ENCODE measurements around the gene AXIN1. TPM values are rescaled to one million over a fixed set of nuclear protein-coding genes. Genes with fewer than 3 reads are reported as not detected.

AXIN1 gene
- total RNA-seq, 1 experiment from 2014 or later = 42.0 TPM

GRCh38 chr16:324201-324450 is 28.4 kb downstream of the AXIN1 start:
- BruUV-seq (replicated peaks) = no TSS peak
- no peak for DNase-seq
- Histone ChIP-seq H4K20me1 (ENCODE audit: insufficient read depth) (peaks cover 62% of the 10 kb centered on the region), H3K27me3 (ENCODE audit: insufficient read depth, low read depth) (no peaks in the 10 kb centered on the region), H3F3A (ENCODE audit: insufficient read depth, low read depth) (peaks cover 37% of the 10 kb centered on the region), H3K4me2 (no peak overlapping the region), H2AFZ (no peak overlapping the region), H3K4me3 (no peak overlapping the region), H3K9me2 (ENCODE audit: insufficient read depth) (no peaks in the 10 kb centered on the region), H3K79me2 (ENCODE audit: low read depth) (peaks cover 64% of the 10 kb centered on the region), H3K27ac (no peak overlapping the region), H3K36me3 (ENCODE audit: low read depth) (no peaks in the 10 kb centered on the region), H3K9me3 (ENCODE audit: insufficient read depth, low read depth) (no peaks in the 10 kb centered on the region), H3K4me1 (replicated peaks; ENCODE audit: insufficient read depth) (peaks cover 25% of the 10 kb centered on the region)
- CTCF ChIA-PET = no interaction called here
- TF ChIP-seq EZH2 (IDR thresholded peaks at IDR 0.05; ENCODE audit: low read depth) (no peak), CTCF (conservative IDR thresholded peaks at IDR 0.05) (no peak)
- POLR2A ChIA-PET (ENCODE audit: unreplicated experiment) = no interaction called here
- intact Hi-C loops (cut with micrococcal nuclease; ENCODE audit: unreplicated experiment) = no loop called here

DNA sequence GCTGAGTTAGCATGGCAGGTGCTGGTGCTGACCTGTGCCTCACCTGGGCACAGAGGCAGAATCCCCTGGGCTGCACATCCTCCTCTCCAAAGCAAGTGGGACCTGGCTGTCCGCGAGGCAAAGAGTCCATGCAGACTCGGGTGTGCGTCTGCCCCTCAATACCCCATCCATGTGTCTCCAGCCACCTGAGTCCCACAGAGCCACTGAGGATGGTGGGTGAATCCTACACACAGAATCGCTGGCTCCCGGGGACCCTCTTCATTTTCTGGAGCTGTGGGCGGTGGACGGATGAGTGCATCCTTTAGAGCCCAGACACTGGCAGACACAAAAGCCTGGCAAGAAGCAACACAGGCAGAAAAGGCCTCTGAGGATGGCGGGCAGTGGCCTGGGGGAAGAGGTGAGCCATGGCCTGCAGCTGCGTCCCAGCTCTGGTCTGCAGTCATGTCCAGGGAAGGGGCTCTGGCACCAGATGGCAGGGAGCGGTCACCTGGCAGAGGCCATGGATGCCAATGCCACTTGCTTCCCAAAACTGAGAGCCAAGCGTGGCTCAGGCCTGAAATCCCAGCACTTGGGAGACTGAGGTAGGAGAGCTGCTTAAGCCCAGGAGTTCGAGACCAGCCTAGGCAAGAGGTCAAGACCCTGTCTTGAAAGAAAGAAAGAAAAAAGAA is 29.9 kb downstream of the AXIN1 start:
- Histone ChIP-seq H3K4me3 (no peak overlapping the region), H4K20me1 (ENCODE audit: insufficient read depth) (peaks cover 62% of the 10 kb centered on the region), H3K4me2 (no peak overlapping the region), H3K9me2 (ENCODE audit: insufficient read depth) (no peaks in the 10 kb centered on the region), H3K36me3 (ENCODE audit: low read depth) (no peaks in the 10 kb centered on the region), H2AFZ (no peak overlapping the region), H3F3A (ENCODE audit: insufficient read depth, low read depth) (peaks cover 27% of the 10 kb centered on the region; the same call in 1 of the 2 replicates), H3K9me3 (ENCODE audit: insufficient read depth, low read depth) (no peaks in the 10 kb centered on the region), H3K79me2 (ENCODE audit: low read depth) (peaks cover 62% of the 10 kb centered on the region), H3K27ac (no peak overlapping the region), H3K27me3 (ENCODE audit: insufficient read depth, low read depth) (no peaks in the 10 kb centered on the region), H3K4me1 (replicated peaks; ENCODE audit: insufficient read depth) (peaks cover 9% of the 10 kb centered on the region)
- no peak for DNase-seq
- no peak for TF ChIP-seq CTCF (conservative IDR thresholded peaks at IDR 0.05)
- no peak for TF ChIP-seq EZH2 (IDR thresholded peaks at IDR 0.05; ENCODE audit: low read depth)
- ChIA-PET CTCF (interaction anchor here (0.6 kb wide), 1 partner anchor 226 kb away, joined by 4 read pairs; no protein-coding TSS in a partner anchor), POLR2A (ENCODE audit: unreplicated experiment) (no interaction called here)
- intact Hi-C loops (cut with micrococcal nuclease; ENCODE audit: unreplicated experiment) = no loop called here
- no TSS peak for BruUV-seq (replicated peaks)

DNA sequence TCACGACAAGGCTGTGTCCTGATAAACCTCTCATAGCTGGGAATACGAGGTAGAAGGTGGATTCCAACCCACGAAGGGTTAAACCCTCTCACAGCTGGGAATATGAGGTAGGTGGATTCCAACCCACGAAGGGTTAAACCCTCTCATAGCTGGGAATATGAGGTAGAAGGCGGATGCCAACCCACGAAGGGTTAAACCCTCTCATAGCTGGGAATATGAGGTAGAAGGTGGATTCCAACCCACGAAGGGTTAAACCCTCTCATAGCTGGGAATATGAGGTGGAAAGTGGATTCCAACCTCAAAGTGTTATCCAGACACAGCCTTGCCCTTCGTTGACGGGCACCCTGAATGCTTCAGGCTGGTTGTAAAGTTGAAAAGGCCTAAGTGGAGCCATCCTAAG is 31.0 kb downstream of the AXIN1 start:
- no peaks in the 10 kb centered on the region for H3K27me3 ChIP-seq (ENCODE audit: insufficient read depth, low read depth)
- no peaks in the 10 kb centered on the region for H3K9me2 ChIP-seq (ENCODE audit: insufficient read depth)
- no peak overlapping the region for H3K4me3 ChIP-seq
- TF ChIP-seq CTCF (conservative IDR thresholded peaks at IDR 0.05) (no peak), EZH2 (IDR thresholded peaks at IDR 0.05; ENCODE audit: low read depth) (no peak)
- H4K20me1 ChIP-seq (ENCODE audit: insufficient read depth) = peaks cover 66% of the 10 kb centered on the region
- H3K27ac ChIP-seq = no peak overlapping the region
- POLR2A ChIA-PET (ENCODE audit: unreplicated experiment) = no interaction called here
- H3K4me2 ChIP-seq = no peak overlapping the region
- no peak overlapping the region for H2AFZ ChIP-seq
- no peak for DNase-seq
- intact Hi-C loops (cut with micrococcal nuclease; ENCODE audit: unreplicated experiment) = no loop called here
- no TSS peak for BruUV-seq (replicated peaks)
- H3K79me2 ChIP-seq (ENCODE audit: low read depth) = peaks cover 71% of the 10 kb centered on the region
- no peaks in the 10 kb centered on the region for H3K36me3 ChIP-seq (ENCODE audit: low read depth)
- CTCF ChIA-PET = no interaction called here
- H3F3A ChIP-seq (ENCODE audit: insufficient read depth, low read depth) = peaks cover 22% of the 10 kb centered on the region; the same call in 1 of the 2 replicates
- H3K9me3 ChIP-seq (ENCODE audit: insufficient read depth, low read depth) = no peaks in the 10 kb centered on the region
- H3K4me1 ChIP-seq (replicated peaks; ENCODE audit: insufficient read depth) = peaks cover 13% of the 10 kb centered on the region

Data from PC-9 (cell line).